ENCODE measurements around the gene RPA4.
"Not testable (repeated sequence)": the region's sequence is repeated elsewhere in the genome, so short reads cannot be mapped to it uniquely, and the experiment has no call there.

The RPA4 gene, protein sequence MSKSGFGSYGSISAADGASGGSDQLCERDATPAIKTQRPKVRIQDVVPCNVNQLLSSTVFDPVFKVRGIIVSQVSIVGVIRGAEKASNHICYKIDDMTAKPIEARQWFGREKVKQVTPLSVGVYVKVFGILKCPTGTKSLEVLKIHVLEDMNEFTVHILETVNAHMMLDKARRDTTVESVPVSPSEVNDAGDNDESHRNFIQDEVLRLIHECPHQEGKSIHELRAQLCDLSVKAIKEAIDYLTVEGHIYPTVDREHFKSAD

DNA sequence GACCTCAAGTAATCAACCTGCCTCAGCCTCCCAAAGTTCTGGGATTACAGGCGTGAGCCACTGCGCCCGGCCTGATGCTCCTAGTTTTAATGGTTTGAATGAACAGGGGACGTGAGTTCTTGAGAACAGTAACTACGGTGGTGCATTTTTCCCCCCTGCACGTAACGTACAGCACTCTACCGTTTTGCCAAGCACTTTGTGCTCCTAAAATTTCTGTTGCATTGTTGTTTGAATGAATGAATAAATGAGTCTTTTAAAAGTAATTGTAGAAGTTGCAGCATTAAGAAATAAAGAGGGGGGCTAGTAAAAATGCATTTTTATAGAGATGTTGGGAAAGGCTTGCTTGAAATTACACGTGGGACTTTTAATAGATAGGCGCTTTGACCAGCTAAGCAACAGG lies at the start of gene RPA4:
RPA4 (plus strand) TSS at position 301 of the 400 bp plus-strand sequence. CDS start 403 bp downstream, outside the sequence.
- Mint-ChIP-seq H3K9me3 (no peaks in the 10 kb centered on the region), H3K4me1 (ENCODE audit: low read depth) (no peaks in the 10 kb centered on the region), H3K4me3 (no peak within 1 kb of the TSS), H3K27me3 (no peaks in the 10 kb centered on the region), H3K36me3 (ENCODE audit: low read depth) (peaks cover 14% of the 10 kb centered on the region), H3K27ac (no peak within 1 kb of the TSS)
- no peak for DNase-seq

- Mint-ChIP-seq H3K9me3 (no peaks in the 10 kb centered on the region), H3K27me3 (no peaks in the 10 kb centered on the region), H3K36me3 (ENCODE audit: low read depth) (no peaks in the 10 kb centered on the region), H3K4me1 (ENCODE audit: low read depth) (no peaks in the 10 kb centered on the region), H3K27ac (no peak overlapping the region), H3K4me3 (no peak overlapping the region)
- no peak for DNase-seq
Measured at GRCh38 chrX:96834137-96834536, 49.6 kb upstream of the RPA4 start.

GRCh38 chrX:96835660-96836289 lies 47.9 kb upstream of the RPA4 start:
- Mint-ChIP-seq H3K36me3 (ENCODE audit: low read depth) (no peaks in the 10 kb centered on the region), H3K4me3 (no peak overlapping the region), H3K27me3 (peaks cover under 1% of the 10 kb centered on the region), H3K4me1 (ENCODE audit: low read depth) (no peaks in the 10 kb centered on the region), H3K9me3 (no peaks in the 10 kb centered on the region), H3K27ac (no peak overlapping the region)
- DNase-seq, result no peak

GRCh38 chrX:96837808-96838207 lies 45.9 kb upstream of the RPA4 start:
- H3K27ac Mint-ChIP-seq, result no peak overlapping the region
- no peaks in the 10 kb centered on the region for H3K36me3 Mint-ChIP-seq (ENCODE audit: low read depth)
- H3K4me1 Mint-ChIP-seq (ENCODE audit: low read depth), result no peaks in the 10 kb centered on the region
- no peaks in the 10 kb centered on the region for H3K9me3 Mint-ChIP-seq
- no peak overlapping the region for H3K4me3 Mint-ChIP-seq
- peaks cover 7% of the 10 kb centered on the region for H3K27me3 Mint-ChIP-seq
- DNase-seq, result no peak

DNA sequence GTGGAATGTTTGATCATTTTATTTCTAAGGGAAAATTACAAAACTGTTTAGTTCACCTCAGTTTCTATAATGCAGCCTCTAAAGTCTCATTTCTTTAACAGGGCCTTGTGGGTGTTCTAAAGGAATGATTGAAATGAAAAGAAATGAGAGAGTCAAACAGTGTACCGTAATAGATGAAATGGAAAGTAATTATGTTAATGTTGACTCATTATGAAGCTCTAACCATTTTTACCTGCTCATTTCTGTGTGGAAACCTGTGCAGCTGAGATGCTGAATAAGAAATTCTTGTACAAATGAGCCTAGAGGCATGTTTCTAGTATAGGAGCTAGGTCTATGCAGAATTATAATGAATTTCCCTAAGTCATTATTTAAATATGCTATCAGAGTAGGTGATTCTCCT lies 45.2 kb upstream of the RPA4 start:
- no peaks in the 10 kb centered on the region for H3K9me3 Mint-ChIP-seq
- H3K4me1 Mint-ChIP-seq (ENCODE audit: low read depth), result no peaks in the 10 kb centered on the region
- no peak for DNase-seq
- no peaks in the 10 kb centered on the region for H3K36me3 Mint-ChIP-seq (ENCODE audit: low read depth)
- no peak overlapping the region for H3K27ac Mint-ChIP-seq
- no peak overlapping the region for H3K4me3 Mint-ChIP-seq
- H3K27me3 Mint-ChIP-seq, result peaks cover 9% of the 10 kb centered on the region

GRCh38 chrX:96841325-96841724 lies 42.4 kb upstream of the RPA4 start:
- Mint-ChIP-seq H3K27me3 (peaks cover 9% of the 10 kb centered on the region), H3K9me3 (no peaks in the 10 kb centered on the region), H3K27ac (no peak overlapping the region), H3K4me1 (ENCODE audit: low read depth) (no peaks in the 10 kb centered on the region), H3K4me3 (no peak overlapping the region), H3K36me3 (ENCODE audit: low read depth) (no peaks in the 10 kb centered on the region)
- DNase-seq, result no peak

GRCh38 chrX:96841866-96842265 lies 41.8 kb upstream of the RPA4 start:
- not testable (repeated sequence) for H3K9me3 Mint-ChIP-seq; H3K36me3 Mint-ChIP-seq (ENCODE audit: low read depth); H3K4me3 Mint-ChIP-seq; H3K27me3 Mint-ChIP-seq; H3K27ac Mint-ChIP-seq; DNase-seq; H3K4me1 Mint-ChIP-seq (ENCODE audit: low read depth)

DNA sequence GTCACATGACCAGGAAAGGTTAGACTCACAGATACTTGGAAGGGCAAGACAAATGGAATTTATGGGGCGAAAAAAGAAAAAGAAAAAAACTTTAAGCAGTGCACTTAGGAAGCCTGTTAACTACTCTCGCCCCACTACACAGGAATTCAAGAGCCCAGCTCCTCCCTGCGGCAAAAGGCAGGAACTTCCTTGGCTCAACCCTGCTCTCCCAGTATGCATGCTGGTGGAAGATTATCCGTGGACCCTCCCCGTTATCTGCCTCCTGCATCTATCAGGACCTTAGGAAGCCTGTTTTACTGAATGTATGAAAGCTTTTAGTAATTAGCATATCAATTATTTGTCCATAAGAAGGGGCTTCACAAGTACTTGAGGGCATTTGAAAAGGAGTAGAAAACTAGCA lies 40.1 kb upstream of the RPA4 start:
- Mint-ChIP-seq H3K27ac (no peak overlapping the region), H3K9me3 (no peaks in the 10 kb centered on the region), H3K27me3 (peaks cover 9% of the 10 kb centered on the region), H3K4me1 (ENCODE audit: low read depth) (no peaks in the 10 kb centered on the region), H3K4me3 (no peak overlapping the region), H3K36me3 (ENCODE audit: low read depth) (no peaks in the 10 kb centered on the region)
- no peak for DNase-seq

DNA sequence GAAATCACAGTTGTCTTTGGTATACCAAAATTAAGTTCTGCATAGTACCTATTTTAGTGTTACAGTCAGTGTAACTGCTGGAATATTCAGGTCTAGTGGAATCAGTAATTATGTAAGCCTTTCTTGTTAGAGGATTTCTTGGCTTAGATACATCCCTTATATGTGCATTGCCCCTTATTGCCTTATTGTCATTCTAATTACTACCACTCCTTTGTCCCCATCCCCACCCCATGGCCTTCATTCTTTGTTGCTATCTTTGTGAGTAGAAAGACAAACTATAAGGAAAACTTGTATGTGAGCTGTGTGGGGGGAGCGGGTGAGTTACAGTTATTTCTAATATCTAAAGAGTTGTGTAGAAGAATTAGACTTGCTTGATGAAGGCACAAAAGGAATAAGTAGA lies 36.9 kb upstream of the RPA4 start:
- Mint-ChIP-seq H3K27ac (no peak overlapping the region), H3K4me1 (ENCODE audit: low read depth) (no peaks in the 10 kb centered on the region)
- no peak for DNase-seq

DNA sequence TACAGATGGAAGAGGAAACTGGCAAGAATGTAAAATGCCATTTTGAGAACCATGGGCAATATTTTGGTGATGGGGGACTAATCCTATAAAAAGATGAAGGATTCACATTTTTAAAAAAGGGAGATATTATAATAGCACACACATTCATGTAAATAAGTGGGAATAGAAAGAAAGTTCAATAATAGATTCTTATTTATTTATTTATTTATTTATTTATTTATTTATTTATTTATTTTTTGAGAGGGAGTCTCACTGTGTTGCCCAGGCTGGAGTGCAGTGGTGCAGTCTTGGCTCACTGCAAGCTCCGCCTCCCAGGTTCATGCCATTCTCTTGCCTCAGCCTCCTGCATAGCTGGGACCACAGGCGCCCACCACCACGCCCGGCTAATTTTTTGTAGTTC lies 24.3 kb upstream of the RPA4 start:
- not testable (repeated sequence) for H3K36me3 Mint-ChIP-seq (ENCODE audit: low read depth); H3K4me1 Mint-ChIP-seq (ENCODE audit: low read depth); H3K27me3 Mint-ChIP-seq; H3K4me3 Mint-ChIP-seq; H3K27ac Mint-ChIP-seq; H3K9me3 Mint-ChIP-seq; DNase-seq

More for the DNA sequence above, 36.9 kb upstream of the RPA4 start:
- Mint-ChIP-seq H3K36me3 (ENCODE audit: low read depth) (no peaks in the 10 kb centered on the region), H3K4me3 (no peak overlapping the region), H3K27me3 (peaks cover 13% of the 10 kb centered on the region), H3K9me3 (no peaks in the 10 kb centered on the region)

GRCh38 chrX:96861218-96861617 lies 22.5 kb upstream of the RPA4 start:
- H3K9me3 Mint-ChIP-seq, result no peaks in the 10 kb centered on the region
- no peaks in the 10 kb centered on the region for H3K36me3 Mint-ChIP-seq (ENCODE audit: low read depth)
- H3K4me3 Mint-ChIP-seq, result no peak overlapping the region
- peaks cover 6% of the 10 kb centered on the region for H3K27me3 Mint-ChIP-seq
- H3K4me1 Mint-ChIP-seq (ENCODE audit: low read depth), result no peaks in the 10 kb centered on the region
- no peak for DNase-seq
- H3K27ac Mint-ChIP-seq, result no peak overlapping the region

DNA sequence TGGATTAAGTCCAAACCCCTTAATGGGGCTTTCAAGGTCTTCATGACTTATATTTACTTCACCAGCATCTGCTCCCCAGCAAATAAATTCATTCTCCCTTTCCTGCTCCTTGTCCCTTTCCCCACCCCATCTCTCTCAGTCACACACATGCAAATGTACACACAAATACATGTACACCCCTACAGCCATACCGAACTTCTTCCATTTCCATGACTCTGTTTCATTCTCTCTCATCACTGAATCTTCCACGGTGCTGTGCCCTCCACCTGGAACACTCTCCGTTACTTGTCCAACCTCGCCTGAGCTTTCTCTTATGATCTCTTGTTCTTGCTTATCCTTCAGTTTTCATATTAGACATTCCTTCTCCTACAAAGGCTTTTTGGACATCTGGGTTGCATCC lies 22.0 kb upstream of the RPA4 start:
- Mint-ChIP-seq H3K27me3 (peaks cover 6% of the 10 kb centered on the region), H3K9me3 (no peaks in the 10 kb centered on the region), H3K27ac (no peak overlapping the region), H3K4me1 (ENCODE audit: low read depth) (no peaks in the 10 kb centered on the region), H3K36me3 (ENCODE audit: low read depth) (no peaks in the 10 kb centered on the region), H3K4me3 (no peak overlapping the region)
- DNase-seq, result no peak

GRCh38 chrX:96884027-96884426 lies 319 bp downstream of the RPA4 start:
- Mint-ChIP-seq H3K36me3 (ENCODE audit: low read depth) (peaks cover 14% of the 10 kb centered on the region), H3K9me3 (no peaks in the 10 kb centered on the region), H3K27me3 (no peaks in the 10 kb centered on the region), H3K4me3 (no peak overlapping the region), H3K27ac (no peak overlapping the region), H3K4me1 (ENCODE audit: low read depth) (no peaks in the 10 kb centered on the region)
- no peak for DNase-seq

DNA sequence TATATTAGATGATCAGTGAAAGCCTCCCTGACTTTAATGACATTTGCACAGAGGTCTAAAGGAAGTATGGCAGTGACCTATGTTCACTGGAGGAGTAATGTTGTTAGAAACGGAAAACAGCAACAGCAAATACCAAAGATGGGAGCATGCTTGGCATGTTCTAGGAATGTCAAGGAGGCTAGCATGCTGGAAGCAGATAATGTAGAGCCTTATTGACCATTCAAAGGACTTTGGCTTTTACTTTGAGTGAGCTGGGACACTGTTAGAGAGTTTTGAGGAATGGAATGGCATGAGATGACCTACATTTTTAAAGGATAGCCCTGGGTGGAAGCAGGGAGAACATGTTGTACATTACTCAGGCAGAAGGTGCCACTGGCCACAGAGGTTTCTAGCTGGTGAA lies 6.0 kb downstream of the RPA4 start:
- Mint-ChIP-seq H3K27me3 (no peaks in the 10 kb centered on the region), H3K4me1 (ENCODE audit: low read depth) (no peaks in the 10 kb centered on the region), H3K36me3 (ENCODE audit: low read depth) (peaks cover 1% of the 10 kb centered on the region), H3K27ac (no peak overlapping the region), H3K9me3 (no peaks in the 10 kb centered on the region), H3K4me3 (no peak overlapping the region)
- DNase-seq, result no peak

DNA sequence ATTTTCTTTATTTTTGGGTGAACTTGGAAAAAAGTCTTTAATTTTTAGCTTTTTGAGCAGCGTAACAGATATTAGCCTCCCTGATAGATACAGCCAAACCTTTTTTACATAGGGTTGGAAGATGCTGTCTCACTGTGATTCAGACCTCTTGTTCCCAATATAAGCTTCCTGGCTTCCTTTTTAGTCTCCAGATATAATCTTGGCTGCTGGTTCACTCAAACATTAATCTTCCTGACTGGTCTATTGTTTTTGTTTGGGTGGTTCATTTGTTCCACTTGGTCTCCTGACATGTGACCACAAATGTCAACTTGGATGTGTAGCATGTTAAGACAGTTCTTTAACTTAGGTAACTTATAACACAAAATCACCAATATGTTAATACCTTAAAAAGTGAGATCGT lies 23.0 kb downstream of the RPA4 start:
- peaks cover 9% of the 10 kb centered on the region for H3K27me3 Mint-ChIP-seq
- H3K36me3 Mint-ChIP-seq (ENCODE audit: low read depth), result no peaks in the 10 kb centered on the region
- no peak overlapping the region for H3K27ac Mint-ChIP-seq
- peaks cover 9% of the 10 kb centered on the region for H3K4me1 Mint-ChIP-seq (ENCODE audit: low read depth)
- no peaks in the 10 kb centered on the region for H3K9me3 Mint-ChIP-seq
- DNase-seq, result no peak
- H3K4me3 Mint-ChIP-seq, result no peak overlapping the region

Data from activated T-cell treated with anti-CD3 and anti-CD28 coated beads, Interleukin-2, amount 50 U/mL, for 24 hours (primary cell).